Epithelial cell of proximal tubule (primary cell): ENCODE measurements around the gene NRXN3. TPM values are rescaled to one million over a fixed set of nuclear protein-coding genes. Genes with fewer than 3 reads are reported as not detected.

Source experiments
- DNase-seq: peaks from one replicate; pipeline ENCODE4 v3.0.0-alpha.2; 2011; ENCODE audit warnings: low read depth
- H3K4me3 ChIP-seq: 2 replicates; pipeline ENCODE4 v1.5.1; 2011; ENCODE audit warnings: low read depth, mild to moderate bottlenecking, low read length
- CTCF ChIP-seq: conservative IDR thresholded peaks from 2 replicates; pipeline ENCODE4 v1.5.1; 2012; ENCODE audit warnings: low read depth, mild to moderate bottlenecking, low read length
- total RNA-seq: library from RNA; depleted of rRNA; stranded (reverse); fragments of >200 nt; gene quantifications from 2 replicates; pipeline ENCODE4 v1.2.3, GENCODE V29; 2015

NRXN3 gene
- total RNA-seq, 1 donor from 2014 or later, result 1.2 TPM

- peak; percentile 78 for DNase-seq
- TF ChIP-seq CTCF, result no peak
- H3K4me3 ChIP-seq, result no peak overlapping the region
These were observed 594.1 kb downstream of the NRXN3 start for GRCh38 chr14:78764240-78764639.

- TF ChIP-seq CTCF, result no peak
- no peak for DNase-seq
- no peak overlapping the region for H3K4me3 ChIP-seq
These were observed 594.5 kb downstream of the NRXN3 start for GRCh38 chr14:78764645-78765044.

GRCh38 chr14:78767436-78767835, 597.3 kb downstream of the NRXN3 start:
- no peak for DNase-seq
- TF ChIP-seq CTCF, result no peak
- no peak overlapping the region for H3K4me3 ChIP-seq

GRCh38 chr14:78782551-78782950, 612.4 kb downstream of the NRXN3 start:
- no peak overlapping the region for H3K4me3 ChIP-seq
- DNase-seq, result no peak
- TF ChIP-seq CTCF, result no peak

- no peak overlapping the region for H3K4me3 ChIP-seq
These were observed 615.1 kb downstream of the NRXN3 start for GRCh38 chr14:78785265-78785664.

GRCh38 chr14:78788467-78789360, 618.5 kb downstream of the NRXN3 start:
- no peak for DNase-seq
- H3K4me3 ChIP-seq, result no peak overlapping the region
- TF ChIP-seq CTCF, result no peak

More at GRCh38 chr14:78785265-78785664, 615.1 kb downstream of the NRXN3 start:
- no peak for TF ChIP-seq CTCF
- no peak for DNase-seq

GRCh38 chr14:78790271-78790670, 620.1 kb downstream of the NRXN3 start:
- H3K4me3 ChIP-seq, result no peak overlapping the region
- peak; percentile 45 for TF ChIP-seq CTCF

More at GRCh38 chr14:78790271-78790670, 620.1 kb downstream of the NRXN3 start:
- no peak for DNase-seq
